Right lobe of liver (tissue), 6 donors: Measurements from ENCODE around the gene POLN. TPM values are rescaled to one million over a fixed set of nuclear protein-coding genes. Genes with fewer than 3 reads are reported as not detected.

Source experiments
- ATAC-seq, 4 donors: fragments of 200-7000 bp; cut with Tn5 transposase; one replicate each; pipeline ENCODE4 v1.9.1; 2020; ENCODE audit warnings: mild to moderate bottlenecking in 4 of 4, moderate library complexity in 4 of 4
- DNase-seq, 3 donors: peaks; one replicate each; pipeline ENCODE4 v3.0.0-alpha.2; 2020
- H3K27ac ChIP-seq, 3 donors: fragments of 200-600 bp; one replicate each; pipeline ENCODE4 v1.8.0; 2022
- H3K27me3 ChIP-seq, 2 donors: fragments of 200-600 bp; one replicate each; pipeline ENCODE4 v1.8.0; 2022
- H3K36me3 ChIP-seq, 4 donors: fragments of 200-600 bp; sonication (generic) in 1 of 4; one replicate each; pipeline versions ENCODE4 v1.5.1 to v1.8.0; 2017 to 2022; ENCODE audit warnings: control low read depth in 1 of 4
- H3K4me1 ChIP-seq, 4 donors: fragments of 200-600 bp; sonication (generic) in 1 of 4; one replicate each; pipeline versions ENCODE4 v1.5.1 to v1.8.0; 2017 to 2022; ENCODE audit warnings: control low read depth in 1 of 4
- H3K4me3 ChIP-seq, 3 donors: fragments of 200-600 bp; one replicate each; pipeline ENCODE4 v1.8.0; 2022
- H3K9me3 ChIP-seq, 4 donors: fragments of 200-600 bp; sonication (generic) in 1 of 4; one replicate each; pipeline versions ENCODE4 v1.5.1 to v1.8.0; 2017 to 2022; ENCODE audit warnings: control low read depth in 1 of 4
- CTCF ChIP-seq, 4 donors: fragments of 200-600 bp in 3 of 4; fragments of 450-650 bp in 1 of 4; IDR thresholded peaks; one replicate each; pipeline versions ENCODE4 v1.5.1 to v1.8.0; 2016 to 2022; ENCODE audit warnings: antibody characterized with exemption in 4 of 4, mild to moderate bottlenecking in 2 of 4
- POLR2A ChIP-seq: fragments of 450-650 bp; IDR thresholded peaks from one replicate; pipeline ENCODE4 v1.6.1; 2017; ENCODE audit warnings: antibody characterized with exemption, mild to moderate bottlenecking
- WGBS: methylation state at CpG from one replicate; pipeline ENCODE4 v1.1.6; 2018; ENCODE audit warnings: low coverage, low lambda C conversion rate; ENCODE audit not compliant: insufficient coverage; ENCODE audit errors: missing lambda C conversion rate; 5-methylcytosine and 5-hydroxymethylcytosine counted together
- intact Hi-C, 2 donors: fragments of 100-400 bp; cut with DNase I; formaldehyde crosslinking; loops; one replicate each; pipeline versions ENCODE4 v1.11.2 to v1.14.1; 2022
- total RNA-seq, 6 experiments: library from RNA; depleted of rRNA in 2 of 6; stranded (reverse); fragments of >200 nt in 2 of 6; fragmentation: NEBNext Ultra II Directional in 3 of 6; extraction: Animal tissue kit (Norgen Biotek cat#: 25700) in 3 of 6; gene quantifications; one replicate each; pipeline versions ENCODE4 v1.1.0 to v1.2.4, GENCODE V29; 2016 to 2023
- donor health status: DM: no; HTN: yes; CAD: no.
- donor health status: DM: no; HTN: no; CAD: no.
- donor health status: DM: no; HTN: no; CAD: no.
- donor health status: DM: no; HTN: yes; CAD: no.
- donor health status: DM: no; HTN: yes; CAD: no.

Gene POLN
- total RNA-seq, 6 experiments from 2014 or later, result 0.87 to 2.5 (median 1.4) TPM

GRCh38 chr4:2042204-2042946 is 199.5 kb downstream of the POLN start:
- ATAC-seq (peak; percentile 14 to 40 (median 36)), DNase-seq (peak in 2 of 3 donors; percentile 31 to 46)
- Histone ChIP-seq H3K4me3 (peak overlapping the region; percentile 53 to 57 (median 56)), H3K27ac (no peak overlapping the region), H3K27me3 (peaks cover 0 to 16% of the 10 kb centered on the region in 2 donors), H3K9me3 (no peaks in the 10 kb centered on the region), H3K4me1 (peaks cover 0 to 20% (median 5%) of the 10 kb centered on the region in 4 donors), H3K36me3 (no peaks in the 10 kb centered on the region)
- WGBS, result 6% methylated on average over 9 of the region's 80 CpGs
- intact Hi-C loops, result no loop called here
- TF ChIP-seq POLR2A, result no peak
- TF ChIP-seq CTCF (IDR thresholded peaks at IDR 0.05), result no peak

- DNase-seq, result peak; percentile 79 to 84 (median 82)
- peak overlapping the region; percentile 53 to 57 (median 56) for H3K4me3 ChIP-seq
- peaks cover 0 to 16% of the 10 kb centered on the region in 2 donors for H3K27me3 ChIP-seq
- TF ChIP-seq POLR2A, result no peak
- no peak for TF ChIP-seq CTCF (IDR thresholded peaks at IDR 0.05)
- no peaks in the 10 kb centered on the region for H3K36me3 ChIP-seq
- no peak overlapping the region for H3K27ac ChIP-seq
- peak; percentile 57 to 84 (median 81) for ATAC-seq
- WGBS, result 0% methylated on average over 8 of the region's 94 CpGs
- H3K4me1 ChIP-seq, result peaks cover 0 to 20% (median 5%) of the 10 kb centered on the region in 4 donors
- no peaks in the 10 kb centered on the region for H3K9me3 ChIP-seq
- intact Hi-C loops, result no loop called here
These were observed 200.4 kb downstream of the POLN start for GRCh38 chr4:2041239-2042130.

GRCh38 chr4:2040391-2041238 is 201.3 kb downstream of the POLN start:
- Histone ChIP-seq H3K36me3 (no peaks in the 10 kb centered on the region), H3K4me3 (peak overlapping the region; percentile 53 to 57 (median 56)), H3K4me1 (peaks cover 0 to 20% (median 5%) of the 10 kb centered on the region in 4 donors), H3K27ac (no peak overlapping the region), H3K27me3 (peaks cover 0 to 16% of the 10 kb centered on the region in 2 donors), H3K9me3 (no peaks in the 10 kb centered on the region)
- ATAC-seq, result no peak
- TF ChIP-seq CTCF (IDR thresholded peaks at IDR 0.05), result no peak
- no peak for TF ChIP-seq POLR2A
- 0% methylated on average over 3 of the region's 91 CpGs for WGBS
- intact Hi-C loops, result no loop called here
- peak; percentile 27 to 52 (median 43) for DNase-seq

GRCh38 chr4:2036866-2037265 is 205.1 kb downstream of the POLN start:
- Histone ChIP-seq H3K27ac (no peak overlapping the region), H3K4me1 (peaks cover 0 to 11% (median 5%) of the 10 kb centered on the region in 4 donors), H3K9me3 (no peaks in the 10 kb centered on the region), H3K27me3 (peaks cover 0 to 16% of the 10 kb centered on the region in 2 donors), H3K4me3 (no peak overlapping the region), H3K36me3 (no peaks in the 10 kb centered on the region)
- DNase-seq (no peak), ATAC-seq (no peak)
- intact Hi-C loops, result no loop called here
- WGBS, result no CpG with 5 or more reads among the region's 7 CpGs
- TF ChIP-seq CTCF (IDR thresholded peaks at IDR 0.05) (no peak), POLR2A (no peak)
